ENCODE data around the gene SFT2D1. TPM values are rescaled to one million over a fixed set of nuclear protein-coding genes. Genes with fewer than 3 reads are reported as not detected.
"Not testable (repeated sequence)": the region's sequence is repeated elsewhere in the genome, so short reads cannot be mapped to it uniquely, and the experiment has no call there.

Gene SFT2D1
- total RNA-seq, 1 experiment from 2014 or later: 50.7 TPM

DNA sequence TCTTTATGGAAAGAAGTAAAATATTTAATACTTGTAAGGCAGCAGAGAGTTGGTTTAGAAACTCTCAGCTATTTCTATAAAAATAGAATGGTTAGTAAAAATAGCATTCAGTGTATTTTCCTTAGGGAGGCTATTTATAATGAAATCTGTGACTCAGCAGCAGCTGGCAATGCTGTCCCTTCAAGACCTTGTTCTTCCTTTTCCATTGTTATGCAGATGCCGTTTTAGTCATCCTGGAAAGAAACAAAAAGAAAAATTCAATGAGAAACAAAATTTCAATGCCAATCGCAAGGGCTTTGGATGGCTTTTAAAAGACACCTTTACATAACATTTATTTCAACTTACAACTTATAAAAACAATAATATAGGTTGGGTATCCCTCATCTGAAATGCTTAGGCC lies 22.9 kb upstream of the SFT2D1 start:
- no peak for DNase-seq (ENCODE audit: extremely low read depth, low read depth)

DNA sequence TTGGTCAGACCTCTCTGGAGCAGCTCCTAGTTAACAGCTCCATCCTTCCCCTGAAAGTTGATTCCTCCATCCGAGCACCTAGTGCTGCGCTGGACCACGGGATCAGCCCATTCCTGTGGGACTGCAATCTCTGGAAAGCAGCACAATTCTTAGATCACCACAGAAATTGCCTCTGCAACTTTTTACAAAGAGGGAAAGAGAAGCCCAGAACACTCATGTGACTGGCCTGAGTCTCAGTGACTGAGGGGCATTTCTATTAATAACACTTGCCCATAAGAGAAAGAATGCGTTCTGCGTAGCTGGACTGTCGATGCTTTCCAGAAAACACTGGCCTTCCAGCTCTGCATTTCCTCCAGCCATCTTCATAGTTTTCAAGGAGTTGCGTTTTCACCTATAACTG lies 22.1 kb upstream of the SFT2D1 start:
- DNase-seq (ENCODE audit: extremely low read depth, low read depth): no peak

DNA sequence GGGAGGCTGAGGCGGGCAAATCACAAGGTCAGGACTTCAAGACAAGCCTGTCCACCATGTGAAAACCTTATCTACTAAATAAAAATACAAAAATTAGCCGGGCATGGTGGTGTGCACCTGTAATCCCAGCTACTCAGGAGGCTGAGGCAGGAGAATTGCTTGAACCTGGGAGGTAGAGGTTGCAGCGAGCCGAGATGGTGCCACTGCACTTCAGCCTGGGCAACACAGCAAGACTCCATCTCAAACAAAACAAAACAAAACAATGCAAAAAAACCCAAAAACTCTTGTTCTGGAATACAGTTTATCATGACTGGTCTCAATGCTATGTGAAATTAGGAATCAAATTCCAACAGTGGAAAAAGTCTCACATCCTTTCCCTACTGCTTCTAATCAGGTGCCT lies 20.1 kb upstream of the SFT2D1 start:
- DNase-seq (ENCODE audit: extremely low read depth, low read depth): not testable (repeated sequence)

DNA sequence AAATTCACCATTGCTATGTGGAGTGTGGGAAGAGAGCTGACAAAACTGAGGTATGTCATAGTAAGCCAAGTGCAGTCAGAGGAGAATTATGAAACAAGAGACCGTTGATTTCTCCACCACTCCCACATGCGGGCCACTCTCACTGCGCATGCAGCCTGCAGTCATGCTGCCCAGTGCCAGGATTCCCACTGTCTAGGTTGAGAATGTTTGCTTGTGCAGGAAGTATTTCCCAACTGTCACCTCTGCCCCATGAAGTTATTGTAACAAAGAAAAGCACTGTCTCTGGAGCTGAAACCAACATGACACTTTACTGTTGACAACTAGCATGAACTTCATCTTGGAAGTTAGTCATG lies 18.7 kb upstream of the SFT2D1 start:
- peak; percentile 71 for DNase-seq (ENCODE audit: extremely low read depth, low read depth)

DNA sequence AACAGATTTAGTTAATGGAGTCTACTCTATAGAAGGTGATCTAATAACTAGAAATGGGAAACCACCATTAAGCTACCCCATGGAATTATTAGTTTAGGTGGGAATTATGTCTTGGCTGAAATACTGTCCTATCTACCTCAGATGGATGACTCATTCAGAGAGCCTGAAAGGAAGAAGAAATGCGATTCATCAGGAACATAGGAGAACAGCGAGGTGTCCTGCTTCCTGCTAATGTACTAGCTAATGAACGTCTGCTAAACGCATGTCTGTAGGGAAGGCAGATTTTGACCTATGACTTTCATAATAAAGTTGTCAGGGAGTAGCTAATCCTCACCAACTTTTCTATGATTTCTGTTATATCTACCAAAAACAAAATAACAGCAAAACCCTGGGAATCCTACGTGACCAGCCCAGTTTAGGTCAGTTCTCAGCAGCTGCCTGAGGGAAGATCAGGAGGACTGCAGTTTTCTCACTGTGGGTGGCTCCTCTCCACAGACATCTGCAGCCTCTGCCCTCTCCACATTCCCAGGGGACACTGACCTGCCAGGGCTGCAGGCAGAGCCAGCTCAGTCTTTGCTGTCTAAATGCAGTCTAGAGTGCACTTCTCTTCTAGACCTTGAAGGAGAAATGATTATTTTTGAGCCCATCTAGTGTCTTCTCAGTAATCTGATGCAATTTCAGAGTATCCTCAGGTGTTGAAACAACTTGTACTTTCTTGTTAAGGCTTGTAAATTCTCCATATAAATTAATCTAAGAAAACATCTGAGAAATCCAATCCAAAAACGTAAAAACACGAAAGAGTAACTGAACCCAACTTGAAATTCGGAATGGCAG lies 18.1 kb upstream of the SFT2D1 start:
- DNase-seq (ENCODE audit: extremely low read depth, low read depth): peak; percentile 28

DNA sequence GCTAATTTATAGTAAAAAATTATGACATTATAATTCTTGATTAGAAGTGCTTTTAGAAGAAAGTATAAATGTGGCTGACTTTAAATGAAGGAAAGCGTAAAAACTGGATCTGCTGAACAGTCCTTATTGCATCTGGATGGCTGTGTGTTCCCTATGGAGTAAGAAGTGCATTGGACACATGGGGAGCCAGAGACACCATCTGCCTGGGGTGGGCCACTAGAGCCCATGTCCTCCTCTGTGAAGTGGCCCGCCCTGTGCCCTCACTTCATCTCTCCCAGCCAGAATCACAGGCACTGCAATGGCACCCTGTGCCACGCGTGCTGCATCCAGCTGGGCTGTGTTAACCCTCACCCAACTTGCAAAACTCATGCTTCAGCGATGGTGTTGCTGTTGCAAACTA lies 13.2 kb upstream of the SFT2D1 start:
- DNase-seq (ENCODE audit: extremely low read depth, low read depth): no peak

DNA sequence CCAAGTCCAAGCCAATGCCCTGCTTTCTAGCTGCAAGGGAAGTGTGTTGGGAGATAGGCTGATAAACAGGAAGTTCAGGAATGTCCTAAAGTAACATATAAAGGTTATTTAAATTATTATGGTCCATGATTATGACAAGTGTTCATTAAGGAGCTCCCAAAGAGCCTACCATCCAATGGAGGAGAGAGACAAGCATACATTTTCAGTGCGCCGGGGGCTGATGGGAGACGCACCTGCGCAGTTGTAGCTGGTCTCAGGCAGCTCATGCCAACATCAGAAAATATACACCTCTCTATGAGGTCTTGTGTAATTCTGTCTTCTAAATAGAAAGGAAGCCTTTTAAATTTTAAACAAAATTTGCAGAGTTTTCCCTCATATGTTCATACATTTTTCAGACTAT lies 12.6 kb upstream of the SFT2D1 start:
- DNase-seq (ENCODE audit: extremely low read depth, low read depth): no peak

DNA sequence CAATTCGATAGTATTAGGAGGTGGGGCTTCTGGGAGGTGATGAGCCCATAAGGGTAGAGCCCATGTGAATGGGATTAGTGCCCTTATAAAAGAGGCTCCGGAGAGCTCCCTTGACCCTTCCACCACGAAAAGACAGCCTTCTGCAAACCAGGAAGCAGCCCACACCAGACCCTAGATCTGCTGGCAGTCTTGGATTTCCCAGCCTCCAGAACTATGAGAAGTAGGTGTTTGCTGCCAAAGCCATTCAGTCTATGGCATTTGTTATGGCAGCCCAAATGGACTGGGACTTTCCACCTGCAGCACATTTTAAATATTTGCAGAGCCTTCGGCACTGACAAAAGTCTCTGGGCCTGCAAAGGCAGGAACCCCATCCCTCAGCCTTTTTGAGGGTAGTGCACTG lies 11.8 kb upstream of the SFT2D1 start:
- no peak for DNase-seq (ENCODE audit: extremely low read depth, low read depth)

DNA sequence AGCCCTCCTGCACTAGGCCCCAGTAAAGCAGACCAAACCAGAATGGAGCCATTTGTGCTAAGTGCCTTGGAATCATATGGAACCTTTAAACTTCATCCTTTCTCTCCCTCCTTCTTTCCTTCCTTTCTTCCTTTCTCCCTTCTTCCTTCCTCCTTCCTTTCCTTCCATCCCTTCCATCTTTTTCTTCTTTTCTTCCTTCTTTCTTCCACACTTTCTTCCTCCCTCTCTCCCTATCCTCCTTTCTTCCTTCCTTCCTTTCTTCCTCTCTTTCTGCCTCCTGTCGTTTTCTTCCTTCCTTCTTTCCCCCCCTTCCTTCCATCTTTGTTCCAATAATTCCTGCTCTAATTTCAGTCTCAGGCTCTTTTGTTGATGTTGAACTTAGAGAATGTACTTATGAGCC lies 11.2 kb upstream of the SFT2D1 start:
- DNase-seq (ENCODE audit: extremely low read depth, low read depth): no peak

DNA sequence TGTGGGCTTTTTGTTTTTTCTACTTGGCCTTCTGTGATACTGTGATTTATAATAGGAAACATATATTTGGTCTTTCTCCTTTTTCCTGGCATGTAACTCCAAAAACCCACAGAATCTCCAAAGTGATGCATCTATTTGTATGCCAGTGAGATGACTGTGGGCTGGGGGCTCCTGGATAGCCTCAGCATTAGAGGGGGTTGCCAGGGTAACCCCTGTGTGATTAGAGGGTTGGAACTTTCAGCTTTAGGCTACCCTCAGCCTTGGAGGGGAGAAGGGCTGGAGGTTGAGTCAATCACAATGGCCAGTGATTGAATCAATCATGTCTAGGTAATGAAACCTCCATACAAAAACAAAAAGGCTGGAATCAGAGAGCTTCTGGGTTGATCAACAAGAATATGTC lies 10.6 kb upstream of the SFT2D1 start:
- DNase-seq (ENCODE audit: extremely low read depth, low read depth): no peak

DNA sequence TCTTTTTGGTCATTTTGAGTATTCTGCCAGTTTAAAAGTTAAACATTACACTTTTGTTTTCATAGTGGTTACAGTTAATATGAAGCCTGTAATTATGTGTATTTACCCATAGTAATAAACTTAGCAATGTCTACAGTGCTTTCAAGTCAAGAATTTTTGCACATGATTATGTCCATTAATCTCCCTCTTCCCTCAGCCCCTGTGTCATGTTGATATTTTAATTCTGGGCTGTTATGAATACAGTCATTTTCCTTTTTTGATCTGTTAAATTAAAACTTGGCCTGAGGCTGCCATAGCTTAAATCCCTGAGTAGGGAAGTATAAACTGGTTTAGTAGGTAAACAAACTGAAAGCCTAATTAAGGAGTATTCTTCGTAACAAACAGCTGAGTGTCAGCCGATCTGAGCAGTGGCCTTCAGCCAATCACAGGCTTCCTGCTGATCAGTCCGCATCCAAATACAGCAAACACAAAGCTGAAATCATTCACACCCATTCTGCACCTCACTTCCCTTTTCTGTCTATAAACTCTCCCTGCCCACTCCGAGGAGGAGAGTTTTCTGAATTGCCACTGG lies 9.5 kb upstream of the SFT2D1 start:
- no peak for DNase-seq (ENCODE audit: extremely low read depth, low read depth)

DNA sequence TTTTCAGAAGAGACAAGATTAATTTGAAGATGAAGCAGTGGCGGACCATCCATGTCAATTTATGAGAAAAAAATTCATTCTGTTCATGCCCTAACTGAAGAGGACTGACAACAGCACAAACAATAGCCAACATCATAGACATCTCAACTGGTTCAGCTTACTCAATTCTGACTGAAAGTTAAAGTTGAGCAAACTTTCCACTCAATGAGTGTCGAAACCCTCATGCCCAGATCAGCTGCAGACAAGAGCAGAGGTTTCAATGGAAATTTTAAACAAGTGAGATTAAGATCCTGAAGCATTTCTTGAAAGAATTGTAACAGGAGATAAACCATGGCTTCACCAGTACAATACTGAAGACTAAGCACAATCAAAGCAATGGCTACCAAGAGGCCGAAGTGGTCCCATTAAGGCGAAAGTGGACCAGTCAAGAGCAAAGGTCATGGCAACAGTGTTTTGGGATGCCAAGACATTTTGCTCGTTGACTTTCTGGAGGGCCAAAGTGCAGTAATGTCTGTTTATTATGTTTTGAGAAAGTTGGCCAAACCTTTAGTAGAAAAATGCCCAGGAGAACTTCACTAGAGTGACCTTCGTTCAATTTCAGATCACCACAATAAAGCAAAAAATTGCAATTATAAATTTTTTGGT lies 6.1 kb upstream of the SFT2D1 start:
- no peak for DNase-seq (ENCODE audit: extremely low read depth, low read depth)

DNA sequence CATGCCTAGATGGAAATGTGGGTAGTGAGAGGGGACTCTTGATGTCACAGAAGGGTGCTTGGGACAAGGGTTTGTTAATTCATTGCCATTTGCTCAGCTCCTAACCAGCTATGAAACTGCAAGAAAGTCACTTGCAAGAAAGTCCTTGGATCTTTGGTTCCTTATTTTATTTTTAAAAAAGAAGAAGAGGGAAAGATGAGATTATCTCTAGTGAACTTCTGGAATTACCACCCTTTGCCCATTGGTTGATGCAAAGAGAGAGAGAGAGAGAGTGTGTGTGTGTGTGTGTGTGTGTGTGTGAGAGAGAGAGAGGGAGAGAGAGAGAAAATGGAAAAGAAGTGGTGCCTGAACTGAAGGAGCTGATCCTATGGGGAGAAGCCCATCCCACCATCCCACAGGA lies 4.6 kb upstream of the SFT2D1 start:
- no peak for DNase-seq (ENCODE audit: extremely low read depth, low read depth)

DNA sequence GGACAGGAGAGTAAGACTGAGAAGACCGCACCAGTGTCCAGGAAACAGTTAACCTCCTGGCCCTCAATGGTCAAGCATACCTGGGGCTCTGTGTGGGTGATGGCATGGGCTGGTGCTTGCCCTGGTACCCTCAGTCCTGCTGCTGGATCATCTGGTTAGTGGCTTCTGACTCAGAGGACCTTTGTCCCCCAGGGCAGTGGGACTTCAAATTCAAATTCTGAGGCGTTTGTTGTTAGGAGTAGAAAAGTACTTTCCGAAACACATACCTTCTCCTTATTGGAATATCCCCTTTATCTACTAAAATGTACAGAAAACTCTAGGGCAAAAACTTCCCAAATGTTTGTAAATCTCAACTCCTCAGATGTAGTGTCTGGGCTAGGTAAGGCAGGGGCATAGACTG lies 4.1 kb upstream of the SFT2D1 start:
- DNase-seq (ENCODE audit: extremely low read depth, low read depth): no peak

DNA sequence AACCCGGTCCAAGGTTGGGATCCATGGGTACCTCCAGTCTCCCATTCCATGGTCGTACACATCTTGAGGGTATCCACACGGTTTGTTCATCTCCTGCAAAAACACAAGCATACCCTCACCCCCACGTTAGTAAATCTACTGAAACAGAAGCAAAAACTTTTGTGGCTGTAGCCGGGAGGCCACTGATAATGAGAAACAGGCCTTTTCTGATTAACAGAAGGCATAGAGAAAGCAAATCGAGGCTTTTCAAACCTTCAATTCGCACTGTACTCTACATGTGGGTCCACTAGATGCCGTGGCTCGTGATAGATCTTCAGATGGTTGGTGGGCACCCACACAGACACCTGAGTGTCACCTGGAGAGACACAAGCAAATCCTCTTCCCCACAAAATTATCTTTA lies 3.3 kb upstream of the SFT2D1 start:
- DNase-seq (ENCODE audit: extremely low read depth, low read depth): not testable (repeated sequence)

DNA sequence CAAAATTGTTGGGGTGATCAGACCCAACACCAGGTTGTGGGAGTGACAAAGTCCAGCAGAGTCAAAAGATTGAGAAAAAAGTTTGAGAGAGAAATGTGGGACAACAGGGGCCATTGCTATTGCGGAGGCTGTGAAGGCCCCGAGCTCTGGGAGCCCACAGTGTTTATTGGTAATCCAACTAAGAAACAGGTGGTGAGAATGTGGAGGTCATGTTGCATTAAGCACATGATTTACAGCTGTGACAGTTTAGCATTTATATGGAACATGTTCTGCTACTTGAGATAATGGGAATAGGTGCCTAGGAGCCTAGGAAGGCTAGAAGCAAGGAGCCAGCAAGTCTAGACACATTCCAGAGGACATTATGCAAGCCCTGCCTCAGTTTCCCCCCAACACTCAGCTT lies 2.6 kb upstream of the SFT2D1 start:
- not testable (repeated sequence) for DNase-seq (ENCODE audit: extremely low read depth, low read depth)

DNA sequence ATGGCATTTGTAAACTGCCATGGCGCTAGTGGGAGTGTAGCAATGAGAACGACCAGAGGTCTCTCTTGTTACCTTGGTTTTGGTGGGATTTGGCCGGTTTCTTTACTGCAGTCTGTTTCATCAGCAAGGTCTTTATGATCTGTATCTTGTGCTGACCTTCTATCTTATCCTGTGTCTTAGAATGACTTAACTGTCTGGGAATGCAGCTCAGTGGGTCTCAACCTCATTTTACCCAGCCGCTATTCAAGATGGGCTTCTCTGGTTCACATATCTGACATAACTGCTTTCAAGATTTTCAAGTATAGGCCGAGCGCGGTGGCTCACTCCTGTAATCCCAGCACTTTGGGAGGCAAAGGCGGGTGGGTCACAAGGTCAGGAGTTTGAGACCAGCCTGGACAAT lies 1.9 kb upstream of the SFT2D1 start:
- DNase-seq (ENCODE audit: extremely low read depth, low read depth): no peak

DNA sequence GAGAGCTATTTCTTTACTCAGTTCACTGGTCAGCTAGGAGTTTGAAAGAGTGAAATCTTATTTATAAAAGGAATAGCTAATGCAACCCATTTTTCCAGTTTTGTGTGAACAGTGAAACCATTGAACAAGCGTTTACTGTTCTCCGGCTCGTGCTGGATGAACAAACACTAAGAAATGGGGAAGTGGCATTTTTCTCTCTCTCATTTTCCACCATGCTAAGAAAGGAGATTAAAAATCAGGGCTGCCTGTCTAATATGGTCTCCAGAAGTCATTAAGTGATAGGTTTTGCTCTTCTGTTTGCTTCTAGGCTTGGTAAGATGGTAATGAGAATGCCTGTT lies 774 bp upstream of the SFT2D1 start:
- no peak for DNase-seq (ENCODE audit: extremely low read depth, low read depth)

DNA sequence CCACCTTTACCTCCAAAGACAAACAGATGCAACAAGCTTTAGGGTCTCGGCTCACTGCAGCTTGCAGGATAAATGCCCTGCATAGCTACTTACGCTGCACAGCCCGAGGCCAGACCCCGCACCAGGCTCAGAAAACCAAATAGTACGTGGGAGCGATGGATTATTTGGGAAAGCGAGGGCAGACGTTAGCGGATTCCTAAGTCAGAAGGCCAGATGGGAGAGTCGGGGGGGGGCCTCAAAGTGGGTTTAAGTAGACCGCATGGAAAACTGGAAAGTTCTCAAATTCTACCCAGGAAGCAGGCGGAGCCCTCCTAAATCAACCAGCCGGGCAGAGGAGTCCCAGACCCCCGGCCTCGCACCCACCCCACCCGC lies 382 bp downstream of the SFT2D1 start:
- DNase-seq (ENCODE audit: extremely low read depth, low read depth): no peak

DNA sequence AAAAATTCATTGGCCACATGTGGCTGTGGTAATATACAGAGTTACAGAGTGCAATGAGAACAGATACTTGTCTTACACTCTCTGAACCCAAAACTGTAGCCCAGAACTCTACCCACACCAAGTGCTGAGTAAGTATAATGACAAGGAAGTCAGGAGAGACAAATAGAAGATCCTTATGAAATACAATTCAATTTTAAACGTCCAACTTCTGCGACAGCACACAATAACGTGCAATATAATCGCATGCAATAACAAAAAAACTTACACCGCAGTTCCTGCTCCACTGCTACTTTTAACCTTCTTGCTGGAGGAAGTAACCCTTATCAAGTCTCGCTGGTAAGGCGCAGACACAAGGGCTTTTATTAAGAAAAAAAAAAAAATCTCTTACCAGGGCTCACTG lies 881 bp downstream of the SFT2D1 start:
- no peak for DNase-seq (ENCODE audit: extremely low read depth, low read depth)

DNA sequence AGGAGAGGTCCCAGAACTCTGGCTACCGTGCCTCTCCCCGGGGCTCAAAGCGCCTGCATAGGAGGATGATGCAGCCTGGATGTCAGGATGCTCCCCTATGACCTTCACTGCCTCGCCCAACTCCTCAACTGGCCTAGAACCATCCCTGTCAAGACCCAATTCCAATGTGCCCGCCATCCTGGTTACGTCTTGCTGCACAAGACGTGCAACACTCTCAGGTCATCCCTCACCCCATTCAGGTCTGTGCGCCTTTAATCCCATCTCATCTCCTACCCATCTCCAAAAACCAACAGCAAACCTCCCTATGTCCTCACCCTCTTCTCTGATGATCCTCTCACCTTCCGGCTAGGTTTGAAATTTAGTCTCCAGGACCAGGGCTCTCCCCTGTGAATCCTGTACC lies 3.5 kb downstream of the SFT2D1 start:
- no peak for DNase-seq (ENCODE audit: extremely low read depth, low read depth)

DNA sequence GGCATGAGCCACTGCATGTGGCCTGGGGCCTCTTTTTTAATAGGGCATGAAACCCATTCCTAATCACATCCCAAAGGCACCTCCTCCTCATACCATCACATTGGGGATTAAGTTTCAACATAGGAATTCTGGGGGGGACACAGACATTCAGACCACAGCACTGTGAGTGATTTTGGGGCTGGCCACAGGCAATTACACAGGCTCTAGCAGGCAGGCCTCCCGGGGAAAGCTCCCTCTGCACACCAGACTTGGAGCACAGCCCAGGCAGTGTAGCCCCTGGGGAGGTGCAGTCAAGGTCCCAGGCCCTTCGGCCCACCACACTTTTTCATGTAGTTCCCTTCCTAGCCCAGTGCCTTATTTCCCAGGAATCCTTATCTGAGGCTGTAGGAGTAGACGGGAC lies 5.5 kb downstream of the SFT2D1 start:
- DNase-seq (ENCODE audit: extremely low read depth, low read depth): no peak
